GM12892 (cell line): Measurements from ENCODE around the gene FAM43A.

Experiments used
- POLR2AphosphoS5 ChIP-seq: IDR thresholded peaks from 2 replicates; pipeline ENCODE4 v1.6.1; 2011; ENCODE audit warnings: low read depth, low read length, control low read depth
- TAF1 ChIP-seq: IDR thresholded peaks from 2 replicates; pipeline ENCODE4 v1.6.1; 2011; ENCODE audit warnings: low read depth, mild to moderate bottlenecking, control low read depth, low read length, borderline replicate concordance

DNA sequence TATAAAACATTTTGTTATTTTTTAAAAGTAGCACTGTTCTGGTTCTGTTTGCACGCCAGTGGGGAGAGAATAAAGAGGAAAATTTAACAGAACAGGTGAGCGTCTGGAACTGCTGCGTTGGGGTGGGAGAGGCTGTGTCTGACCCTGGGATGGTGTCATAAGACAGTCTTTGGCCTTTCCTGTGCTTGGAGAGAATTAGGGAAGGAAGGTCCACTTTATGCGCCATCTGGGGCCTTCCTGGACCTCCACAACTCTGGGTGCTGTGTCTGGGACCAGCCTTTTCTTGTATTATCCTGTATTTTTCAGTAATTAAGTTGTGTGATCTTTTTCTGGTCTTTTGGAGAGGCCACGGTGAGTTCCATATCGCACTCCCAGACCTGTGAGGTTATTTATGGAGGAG, 3.3 kb downstream of the FAM43A start:
- TF ChIP-seq TAF1: no peak
- no peak for TF ChIP-seq POLR2AphosphoS5
